ENCODE measurements around the gene NRXN2. TPM values are rescaled to one million over a fixed set of nuclear protein-coding genes. Genes with fewer than 3 reads are reported as not detected.

The NRXN2 gene
- polyA plus RNA-seq, 2 donors, result 0.24 to 0.44 TPM

DNA sequence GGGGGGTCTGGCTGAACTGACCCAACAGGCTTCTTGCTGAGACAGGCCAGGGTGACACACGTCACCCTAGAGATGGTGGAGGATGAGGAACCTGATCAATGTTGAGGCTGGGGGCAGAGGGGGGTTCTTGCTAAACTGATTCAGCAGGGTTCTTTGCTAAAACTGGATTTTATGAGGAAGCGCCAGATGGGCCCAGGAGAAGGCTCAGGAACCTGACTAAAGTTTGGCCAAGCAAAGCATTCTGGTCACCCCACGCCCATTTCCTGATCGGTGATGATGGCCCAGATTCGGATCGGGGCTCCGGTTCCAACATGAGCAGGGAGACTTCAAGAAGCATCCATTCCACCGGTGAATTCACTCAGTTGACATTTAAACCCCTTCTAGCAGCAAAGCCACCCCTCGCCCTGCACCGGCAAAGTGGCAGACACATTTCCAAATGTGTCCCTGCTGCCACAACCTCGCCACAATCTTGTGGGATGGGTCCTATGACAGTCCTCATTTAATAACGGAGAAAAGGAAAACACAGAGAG, 166.2 kb downstream of the NRXN2 start:
- Histone ChIP-seq H3K4me1 (ENCODE audit: control insufficient read depth in 2 of 2, insufficient read depth in 2 of 2, low read length in 1 of 2) (no peaks in the 10 kb centered on the region), H3K27me3 (ENCODE audit: control insufficient read depth in 1 of 2, insufficient read depth in 2 of 2, low read length in 2 of 2) (no peaks in the 10 kb centered on the region), H3K4me3 (ENCODE audit: low read depth in 1 of 2, low read length in 2 of 2) (no peak overlapping the region), H3K9me3 (ENCODE audit: control insufficient read depth in 2 of 2, insufficient read depth in 1 of 2, low read depth in 1 of 2, low read length in 1 of 2) (no peaks in the 10 kb centered on the region), H3K36me3 (ENCODE audit: control insufficient read depth in 2 of 2, insufficient read depth in 2 of 2, low read length in 1 of 2) (no peaks in the 10 kb centered on the region), H3K27ac (ENCODE audit: low read depth in 2 of 2, low read length in 1 of 2) (no peak overlapping the region)
- WGBS, 2 donors, result 88 to 91% methylated on average over 12 of the region's 12 CpGs

Other genes with a start within 250 kb of the NRXN2 start
- not detected for gene SLC22A11, start 167.3 kb downstream of the NRXN2 start, polyA plus RNA-seq
- not detected for gene SLC22A12, start 132.0 kb downstream of the NRXN2 start, polyA plus RNA-seq
- 10 to 100 TPM in 1 of 2 donors, 1 to 10 TPM in 1; 7.9 to 13.0 TPM for gene RASGRP2, start 20.9 kb upstream of the NRXN2 start, polyA plus RNA-seq
- 1 to 10 TPM; 1.2 to 1.7 TPM for gene PYGM, start 36.8 kb upstream of the NRXN2 start, polyA plus RNA-seq
- gene SF1, start 55.3 kb upstream of the NRXN2 start, polyA plus RNA-seq, result 10 to 100 TPM; 79.0 to 88.0 TPM
- 1 to 10 TPM; 4.7 to 7.5 TPM for gene MAP4K2, start 80.0 kb upstream of the NRXN2 start, polyA plus RNA-seq
- gene MEN1, start 87.4 kb upstream of the NRXN2 start, polyA plus RNA-seq, result 10 to 100 TPM; 15.4 to 19.0 TPM
- gene CDC42BPG, start 121.5 kb upstream of the NRXN2 start, polyA plus RNA-seq, result 10 to 100 TPM; 17.5 to 30.7 TPM
- gene EHD1, start 155.4 kb upstream of the NRXN2 start, polyA plus RNA-seq, result 10 to 100 TPM; 16.1 to 28.7 TPM
- gene ATG2A, start 194.0 kb upstream of the NRXN2 start, polyA plus RNA-seq, result 10 to 100 TPM; 10.4 to 11.4 TPM
- gene PPP2R5B, start 201.5 kb upstream of the NRXN2 start, polyA plus RNA-seq, result 10 to 100 TPM in 1 of 2 donors, 1 to 10 TPM in 1; 6.6 to 11.0 TPM
- gene GPHA2, start 212.7 kb upstream of the NRXN2 start, polyA plus RNA-seq, result not detected
- not detected for gene MAJIN, start 248.9 kb upstream of the NRXN2 start, polyA plus RNA-seq

All from esophagus (tissue), 2 donors.